K562 (cell line): ENCODE measurements around the gene FOXI1. TPM values are rescaled to one million over a fixed set of nuclear protein-coding genes. Genes with fewer than 3 reads are reported as not detected.

ENCODE experiments used
- ATAC-seq: fragments of 200-7000 bp; cut with Tn5 transposase; 3 replicates; pipeline ENCODE4 v1.9.1; 2020; ENCODE audit warnings: moderate library complexity
- BruUV-seq: library from RNA; stranded (reverse); fragments of 400-500 nt; replicated peaks from 2 replicates; lab custom pipeline; 2021; lab: Mats Ljungman, UMichigan
- CTCF ChIA-PET: fragments of 300-600 bp; formaldehyde crosslinking; extraction: SDS; loops from one replicate; lab custom pipeline; 2021; ENCODE audit warnings: low intra/inter-chr PET ratio; lab: Yijun Ruan, JAX
- POLR2A ChIA-PET: fragments of 300-600, 350-650 bp; sonication (Branson Sonifier 250); formaldehyde crosslinking; extraction: SDS; loops from one replicate; lab custom pipeline; 2021; ENCODE audit warnings: antibody characterized with exemption, inconsistent platforms; lab: Yijun Ruan, JAX
- DNase-seq, 4 experiments: peaks; one replicate each; pipeline versions ENCODE4 v3.0.0 to v3.0.0-alpha.2; 2011 to 2018; ENCODE audit warnings: low spot score in 3 of 4, mixed read lengths in 3 of 4; ENCODE audit errors: extremely low read depth in 1 of 4
- FAIRE-seq: peaks from 2 replicates; lab custom pipeline; 2011; peaks lifted over from hg19 to GRCh38; lab: Jason Lieb, UNC
- H2AFZ ChIP-seq: 2 replicates; pipeline ENCODE4 v1.6.0; 2011; ENCODE audit warnings: low read depth, low read length, control low read depth, inconsistent platforms
- H3K27ac ChIP-seq: fragments of 200-600 bp; 3 replicates; pipeline ENCODE4 v1.8.0; 2011; ENCODE audit warnings: low read depth, mild to moderate bottlenecking, control low read depth, inconsistent platforms, low read length, moderate library complexity, mixed read lengths; ENCODE audit errors: extremely low read depth
- H3K27me3 ChIP-seq, 2 experiments: fragments of 300-600 bp in 1 of 2; 2 replicates in 1 of 2; 3 replicates in 1 of 2; pipeline versions ENCODE4 v1.6.0 to v1.8.0; 2011; ENCODE audit warnings: inconsistent platforms in 2 of 2, low read length in 2 of 2, mild to moderate bottlenecking in 1 of 2, mixed read lengths in 1 of 2, moderate library complexity in 1 of 2; ENCODE audit not compliant: control insufficient read depth in 2 of 2, insufficient read depth in 2 of 2
- H3K36me3 ChIP-seq: fragments of 300-600 bp; 3 replicates; pipeline ENCODE4 v1.8.0; 2011; ENCODE audit warnings: mild to moderate bottlenecking, low read length, inconsistent platforms; ENCODE audit not compliant: control insufficient read depth, insufficient read depth
- H3K4me1 ChIP-seq, 2 experiments: fragments of 200-600 bp in 1 of 2; replicated peaks in 1 of 2; 2 replicates in 1 of 2; 3 replicates in 1 of 2; pipeline versions ENCODE4 v1.5.1 to v1.8.0; 2011; ENCODE audit warnings: inconsistent platforms in 2 of 2, low read length in 2 of 2, mild to moderate bottlenecking in 1 of 2, mixed read lengths in 1 of 2, moderate library complexity in 1 of 2; ENCODE audit not compliant: control insufficient read depth in 2 of 2, insufficient read depth in 2 of 2
- H3K4me2 ChIP-seq: 2 replicates; pipeline ENCODE4 v1.6.1; 2011; ENCODE audit warnings: low read length, control low read depth, inconsistent platforms, mixed read lengths; ENCODE audit not compliant: insufficient read depth
- H3K4me3 ChIP-seq: fragments of 200-600 bp; sonication (generic), shearing (Covaris generic); 2 replicates; pipeline ENCODE4 v1.5.1; 2016; ENCODE audit warnings: control low read depth, inconsistent platforms
- H3K79me2 ChIP-seq: fragments of 200-600 bp; 3 replicates; pipeline ENCODE4 v1.8.0; 2011; ENCODE audit warnings: low read length, inconsistent platforms; ENCODE audit not compliant: control insufficient read depth, insufficient read depth
- H3K9ac ChIP-seq, 2 experiments: 2 replicates each; pipeline versions ENCODE4 v1.6.0 to v1.6.1; 2011; ENCODE audit warnings: low read depth in 2 of 2, low read length in 2 of 2, control low read depth in 1 of 2, inconsistent platforms in 1 of 2, mild to moderate bottlenecking in 1 of 2, mixed read lengths in 1 of 2; ENCODE audit not compliant: insufficient read depth in 1 of 2
- H3K9me1 ChIP-seq: one replicate; pipeline ENCODE4 v1.6.0; 2011; ENCODE audit warnings: inconsistent platforms, mild to moderate bottlenecking, low read length, moderate library complexity; ENCODE audit not compliant: control insufficient read depth, insufficient read depth
- H3K9me3 ChIP-seq: replicated peaks from 2 replicates; pipeline ENCODE4 v1.5.1; 2011; ENCODE audit warnings: low read depth, low read length, inconsistent platforms; ENCODE audit not compliant: control insufficient read depth, insufficient read depth
- H4K20me1 ChIP-seq: replicated peaks from 2 replicates; pipeline ENCODE4 v1.6.1; 2011; ENCODE audit warnings: low read length, inconsistent platforms, mixed read lengths; ENCODE audit not compliant: control insufficient read depth, insufficient read depth
- ARNT ChIP-seq, 2 experiments: fragments of 450-650 bp; IDR thresholded peaks; 2 replicates each; pipeline ENCODE4 v1.6.1; 2016; ENCODE audit warnings: mild to moderate bottlenecking in 1 of 2
- FOXK2 ChIP-seq, 2 experiments: fragments of 450-650 bp; IDR thresholded peaks in 1 of 2; conservative IDR thresholded peaks in 1 of 2; 2 replicates each; pipeline ENCODE4 v1.6.1; 2016; ENCODE audit warnings: low read depth in 2 of 2, mild to moderate bottlenecking in 1 of 2
- HNRNPL ChIP-seq: fragments of 200-400 bp; formaldehyde crosslinking; IDR thresholded peaks from 2 replicates; pipeline ENCODE4 v1.6.1; 2017; ENCODE audit warnings: low read depth, mild to moderate bottlenecking, low read length
- MTA3 ChIP-seq: fragments of 450-650 bp; formaldehyde crosslinking; IDR thresholded peaks from 2 replicates; pipeline ENCODE4 v1.6.1; 2017; ENCODE audit warnings: mild to moderate bottlenecking, borderline replicate concordance
- NR2C1 ChIP-seq, 2 experiments: fragments of 450-650 bp; IDR thresholded peaks; 2 replicates each; pipeline ENCODE4 v1.6.1; 2017; ENCODE audit warnings: mild to moderate bottlenecking in 2 of 2, antibody characterized with exemption in 1 of 2, inconsistent platforms in 1 of 2, missing compliant biosample characterization in 1 of 2, missing genetic modification characterization in 1 of 2
- POLR3G ChIP-seq: IDR thresholded peaks from 2 replicates; pipeline ENCODE4 v1.6.1; 2011; ENCODE audit not compliant: insufficient read length, insufficient replicate concordance; ENCODE audit errors: extremely low read depth
- SPI1 ChIP-seq: IDR thresholded peaks from 2 replicates; pipeline ENCODE4 v1.6.1; 2011; ENCODE audit warnings: low read depth, low read length, control low read depth, borderline replicate concordance
- ZNF24 ChIP-seq: fragments of 450-650 bp; IDR thresholded peaks from 2 replicates; pipeline ENCODE4 v1.6.1; 2016
- ZNF445 ChIP-seq: fragments of 250-450 bp; sonication (Bioruptor Pico); IDR thresholded peaks from 2 replicates; pipeline ENCODE4 v1.4.0; 2020; ENCODE audit warnings: low read depth, mild to moderate bottlenecking, moderate library complexity
- WGBS: fragments of 100-300 bp; shearing (Covaris generic); methylation state at CpG from one replicate; pipeline ENCODE4 v1.1.6; 2016; ENCODE audit warnings: low coverage, mixed read lengths; ENCODE audit not compliant: insufficient coverage; ENCODE audit errors: missing lambda C conversion rate; 5-methylcytosine and 5-hydroxymethylcytosine counted together
- in situ Hi-C: fragments of 300-500 bp; cut with MboI; formaldehyde crosslinking; loops from 4 replicates; pipeline ENCODE4 v1.15.0; 2018; ENCODE audit warnings: inconsistent platforms, mixed read lengths
- intact Hi-C: fragments of 100-400 bp; cut with micrococcal nuclease; formaldehyde crosslinking; loops from 2 replicates; pipeline ENCODE4 v1.14.2; 2022
- polyA plus RNA-seq, 8 experiments: library from polyadenylated mRNA; depleted of rRNA in 4 of 8; stranded (reverse) in 5 of 8; unstranded in 3 of 8; fragments of >200 nt; fragmentation: Nextera tagmentation in 2 of 8; fragmentation: Illumina TruSeq in 1 of 8; extraction: Ambion mirVana in 2 of 8; extraction: Trizol in 1 of 8; gene quantifications; 2 replicates each; pipeline versions ENCODE4 v1.2.1 to v1.2.3, GENCODE V29; 2011 to 2014; ENCODE audit warnings: inconsistent platforms in 1 of 8, missing spikeins in 1 of 8
- total RNA-seq, 7 experiments: library from RNA; depleted of rRNA in 6 of 7; stranded (reverse); fragments of >200 nt in 6 of 7; fragmentation: Illumina TruSeq in 2 of 7; extraction: Trizol in 2 of 7; gene quantifications; 2 replicates each; pipeline versions ENCODE4 v1.2.1 to v1.2.3, GENCODE V29; 2011 to 2021; ENCODE audit warnings: low replicate concordance in 1 of 7
- TF ChIP-seq, protein P1 (sequence below): IDR thresholded peaks from 2 replicates; pipeline ENCODE4 v1.6.1; 2014; ENCODE audit warnings: antibody characterized with exemption
- TF ChIP-seq, protein P2 (sequence below): fragments of 200-800 bp; sonication (Bioruptor generic); IDR thresholded peaks from 2 replicates; pipeline ENCODE4 v1.6.1; 2017; ENCODE audit warnings: missing genetic modification characterization, missing compliant biosample characterization

FOXI1 gene
- total and polyA plus RNA-seq, 9 of the 15 experiments (the other 6 are each of a cell fraction or from before 2014, with no cell fraction given) = not detected

DNA sequence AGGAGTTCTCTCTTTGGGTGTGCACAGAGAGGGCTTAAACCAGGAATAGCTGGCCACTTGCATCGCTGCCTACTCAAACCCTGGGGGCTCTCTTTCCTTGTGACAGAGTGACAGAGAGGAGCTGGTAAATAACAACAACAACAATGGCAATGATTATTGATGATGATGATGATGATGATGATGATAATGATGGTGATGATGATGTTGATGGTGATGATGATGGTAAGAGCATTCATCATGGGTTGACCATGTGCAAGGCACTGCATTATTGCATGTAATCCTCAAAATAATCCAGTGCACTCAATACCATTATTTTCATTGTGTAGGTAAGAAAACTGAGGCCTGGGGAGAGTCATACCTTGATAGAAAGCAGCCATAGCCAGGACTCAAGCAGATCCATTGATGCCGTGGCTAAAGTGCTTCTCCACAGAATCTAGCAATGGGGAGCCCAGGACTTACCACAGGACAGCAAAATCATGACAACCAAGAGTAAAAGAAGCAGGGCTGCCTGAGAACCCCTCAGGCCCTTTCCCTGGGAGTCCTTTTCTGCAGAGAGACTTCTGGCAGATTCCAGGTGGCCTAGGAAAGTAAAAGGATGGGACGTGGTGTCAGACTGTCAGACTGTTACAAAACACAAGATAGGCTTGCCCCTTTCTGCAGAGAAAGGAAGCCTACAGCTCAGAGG, 4.8 kb downstream of the FOXI1 start:
- 2% methylated on average over 3 of the region's 3 CpGs for WGBS

More for the DNA sequence above, 4.8 kb downstream of the FOXI1 start:
- Histone ChIP-seq H3K27ac (no peak overlapping the region), H3K9ac (no peak overlapping the region), H3K27me3 (peaks cover 0 to 46% of the 10 kb centered on the region in 2 experiments; a peak in 3 of 5 replicates), H3K4me1 (peaks cover 0 to 3% of the 10 kb centered on the region in 2 experiments; a peak in 1 of 5 replicates), H4K20me1 (peaks cover 13% of the 10 kb centered on the region), H3K4me2 (no peak overlapping the region), H3K4me3 (no peak overlapping the region), H2AFZ (no peak overlapping the region), H3K9me3 (no peaks in the 10 kb centered on the region), H3K79me2 (no peaks in the 10 kb centered on the region), H3K9me1 (no peaks in the 10 kb centered on the region), H3K36me3 (no peaks in the 10 kb centered on the region)
- TF ChIP-seq ARNT (IDR thresholded peaks at IDR 0.05) (no peak), ZNF445 (CRISPR knock-in tag) (no peak), ZNF24 (no peak), MTA3 (no peak), SPI1 (no peak), NR2C1 (IDR thresholded peaks at IDR 0.05) (no peak), NR2C1 (tag; IDR thresholded peaks at IDR 0.05) (no peak), FOXK2 (conservative IDR thresholded peaks at IDR 0.05 in 1 of 2, IDR thresholded peaks at IDR 0.05 in 1 of 2; ENCODE audit: low read depth in 2 of 2) (no peak), HNRNPL (no peak), POLR3G (no peak)
- TF ChIP-seq, protein P1, sequence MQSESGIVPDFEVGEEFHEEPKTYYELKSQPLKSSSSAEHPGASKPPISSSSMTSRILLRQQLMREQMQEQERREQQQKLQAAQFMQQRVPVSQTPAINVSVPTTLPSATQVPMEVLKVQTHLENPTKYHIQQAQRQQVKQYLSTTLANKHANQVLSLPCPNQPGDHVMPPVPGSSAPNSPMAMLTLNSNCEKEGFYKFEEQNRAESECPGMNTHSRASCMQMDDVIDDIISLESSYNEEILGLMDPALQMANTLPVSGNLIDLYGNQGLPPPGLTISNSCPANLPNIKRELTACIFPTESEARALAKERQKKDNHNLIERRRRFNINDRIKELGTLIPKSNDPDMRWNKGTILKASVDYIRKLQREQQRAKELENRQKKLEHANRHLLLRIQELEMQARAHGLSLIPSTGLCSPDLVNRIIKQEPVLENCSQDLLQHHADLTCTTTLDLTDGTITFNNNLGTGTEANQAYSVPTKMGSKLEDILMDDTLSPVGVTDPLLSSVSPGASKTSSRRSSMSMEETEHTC = no peak
- TF ChIP-seq, protein P2, sequence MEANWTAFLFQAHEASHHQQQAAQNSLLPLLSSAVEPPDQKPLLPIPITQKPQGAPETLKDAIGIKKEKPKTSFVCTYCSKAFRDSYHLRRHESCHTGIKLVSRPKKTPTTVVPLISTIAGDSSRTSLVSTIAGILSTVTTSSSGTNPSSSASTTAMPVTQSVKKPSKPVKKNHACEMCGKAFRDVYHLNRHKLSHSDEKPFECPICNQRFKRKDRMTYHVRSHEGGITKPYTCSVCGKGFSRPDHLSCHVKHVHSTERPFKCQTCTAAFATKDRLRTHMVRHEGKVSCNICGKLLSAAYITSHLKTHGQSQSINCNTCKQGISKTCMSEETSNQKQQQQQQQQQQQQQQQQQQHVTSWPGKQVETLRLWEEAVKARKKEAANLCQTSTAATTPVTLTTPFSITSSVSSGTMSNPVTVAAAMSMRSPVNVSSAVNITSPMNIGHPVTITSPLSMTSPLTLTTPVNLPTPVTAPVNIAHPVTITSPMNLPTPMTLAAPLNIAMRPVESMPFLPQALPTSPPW (CRISPR knock-in tag) = no peak
- FAIRE-seq = no peak
- CTCF ChIA-PET = no interaction called here
- BruUV-seq = no TSS peak
- in situ Hi-C loops = no loop called here
- DNase-seq = no peak
- no peak for ATAC-seq
- POLR2A ChIA-PET = no interaction called here
- intact Hi-C loops = no loop called here
